Measurements from ENCODE around the gene TM9SF1. TPM values are rescaled to one million over a fixed set of nuclear protein-coding genes. Genes with fewer than 3 reads are reported as not detected.

Gene TM9SF1
- total and polyA plus RNA-seq, 2 of the 13 experiments (the other 11 are each of a cell fraction or from before 2014, with no cell fraction given): 83.2 to 110 TPM

DNA sequence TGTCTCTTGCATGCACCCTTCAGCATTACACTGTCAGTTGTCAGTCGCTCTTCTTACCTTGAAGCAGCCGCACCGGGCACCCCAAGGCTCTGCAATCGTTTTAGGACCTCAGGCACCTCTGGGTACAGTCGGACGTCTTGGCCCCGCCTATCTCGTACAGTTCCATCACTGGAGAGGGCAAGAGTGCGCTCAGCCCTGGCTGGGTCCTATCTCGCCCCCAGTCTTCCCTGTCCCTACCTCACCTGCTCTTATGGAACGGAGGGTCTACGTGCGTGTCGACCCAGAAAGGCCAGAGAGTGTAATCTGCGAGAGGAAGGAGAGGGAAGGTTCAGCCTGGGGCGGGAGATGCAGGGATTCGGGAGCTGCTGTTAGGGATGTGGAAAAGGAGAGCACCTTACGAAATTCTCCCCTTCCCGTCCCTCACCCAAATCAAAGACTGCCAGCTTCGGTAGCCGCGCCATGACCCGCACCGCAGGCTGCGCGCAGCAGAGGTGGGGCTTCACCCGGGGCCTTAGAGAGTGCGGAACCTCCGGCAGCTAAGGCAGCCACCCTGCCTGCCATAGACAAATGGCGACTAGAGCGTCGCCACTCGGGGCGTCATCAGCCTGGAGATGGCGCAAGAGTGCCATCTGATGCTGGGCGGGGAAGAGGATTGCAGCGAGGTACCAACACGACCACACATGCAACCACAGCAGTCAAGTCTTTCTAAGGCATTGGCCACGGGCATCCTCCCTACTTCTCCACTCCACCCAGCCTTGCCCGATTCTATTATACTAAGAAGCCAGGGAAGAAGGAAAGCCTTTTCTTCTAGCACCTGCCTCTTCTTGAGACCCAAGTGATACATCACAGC, 20.5 kb upstream of the TM9SF1 start, which contains the start of gene MDP1 (continued):
- TF ChIP-seq, protein P1, sequence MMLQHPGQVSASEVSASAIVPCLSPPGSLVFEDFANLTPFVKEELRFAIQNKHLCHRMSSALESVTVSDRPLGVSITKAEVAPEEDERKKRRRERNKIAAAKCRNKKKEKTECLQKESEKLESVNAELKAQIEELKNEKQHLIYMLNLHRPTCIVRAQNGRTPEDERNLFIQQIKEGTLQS (CRISPR knock-in tag; IDR thresholded peaks at IDR 0.05): peak; percentile 93
- TF ChIP-seq NFKB2 (CRISPR knock-in tag; IDR thresholded peaks at IDR 0.05; ENCODE audit: borderline replicate concordance): peak; percentile 99
- TF ChIP-seq ZNF792 (CRISPR knock-in tag; IDR thresholded peaks at IDR 0.05): peak; percentile 98
- TF ChIP-seq AGO2 (optimal IDR thresholded peaks at IDR 0.05; ENCODE audit: low read depth, low read length): peak; percentile 100
- TF ChIP-seq, protein P2, sequence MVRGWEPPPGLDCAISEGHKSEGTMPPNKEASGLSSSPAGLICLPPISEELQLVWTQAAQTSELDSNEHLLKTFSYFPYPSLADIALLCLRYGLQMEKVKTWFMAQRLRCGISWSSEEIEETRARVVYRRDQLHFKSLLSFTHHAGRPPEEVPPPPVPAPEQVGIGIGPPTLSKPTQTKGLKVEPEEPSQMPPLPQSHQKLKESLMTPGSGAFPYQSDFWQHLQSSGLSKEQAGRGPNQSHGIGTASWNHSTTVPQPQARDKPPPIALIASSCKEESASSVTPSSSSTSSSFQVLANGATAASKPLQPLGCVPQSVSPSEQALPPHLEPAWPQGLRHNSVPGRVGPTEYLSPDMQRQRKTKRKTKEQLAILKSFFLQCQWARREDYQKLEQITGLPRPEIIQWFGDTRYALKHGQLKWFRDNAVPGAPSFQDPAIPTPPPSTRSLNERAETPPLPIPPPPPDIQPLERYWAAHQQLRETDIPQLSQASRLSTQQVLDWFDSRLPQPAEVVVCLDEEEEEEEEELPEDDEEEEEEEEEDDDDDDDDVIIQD (CRISPR knock-in tag; IDR thresholded peaks at IDR 0.05; ENCODE audit: low read depth): peak; percentile 100
- no peak for TF ChIP-seq IKZF4 (CRISPR knock-in tag; IDR thresholded peaks at IDR 0.05; ENCODE audit: borderline replicate concordance, low read depth, not compliant biosample characterization)
- peak; percentile 98; the same call in 1 of the 2 replicates for TF ChIP-seq ZNF839 (CRISPR knock-in tag; IDR thresholded peaks at IDR 0.05; ENCODE audit: borderline replicate concordance)
- peak; percentile 64; the same call in 1 of the 2 replicates for TF ChIP-seq BHLHE40 (IDR thresholded peaks at IDR 0.05; ENCODE audit: low read length)
- TF ChIP-seq, protein P3, sequence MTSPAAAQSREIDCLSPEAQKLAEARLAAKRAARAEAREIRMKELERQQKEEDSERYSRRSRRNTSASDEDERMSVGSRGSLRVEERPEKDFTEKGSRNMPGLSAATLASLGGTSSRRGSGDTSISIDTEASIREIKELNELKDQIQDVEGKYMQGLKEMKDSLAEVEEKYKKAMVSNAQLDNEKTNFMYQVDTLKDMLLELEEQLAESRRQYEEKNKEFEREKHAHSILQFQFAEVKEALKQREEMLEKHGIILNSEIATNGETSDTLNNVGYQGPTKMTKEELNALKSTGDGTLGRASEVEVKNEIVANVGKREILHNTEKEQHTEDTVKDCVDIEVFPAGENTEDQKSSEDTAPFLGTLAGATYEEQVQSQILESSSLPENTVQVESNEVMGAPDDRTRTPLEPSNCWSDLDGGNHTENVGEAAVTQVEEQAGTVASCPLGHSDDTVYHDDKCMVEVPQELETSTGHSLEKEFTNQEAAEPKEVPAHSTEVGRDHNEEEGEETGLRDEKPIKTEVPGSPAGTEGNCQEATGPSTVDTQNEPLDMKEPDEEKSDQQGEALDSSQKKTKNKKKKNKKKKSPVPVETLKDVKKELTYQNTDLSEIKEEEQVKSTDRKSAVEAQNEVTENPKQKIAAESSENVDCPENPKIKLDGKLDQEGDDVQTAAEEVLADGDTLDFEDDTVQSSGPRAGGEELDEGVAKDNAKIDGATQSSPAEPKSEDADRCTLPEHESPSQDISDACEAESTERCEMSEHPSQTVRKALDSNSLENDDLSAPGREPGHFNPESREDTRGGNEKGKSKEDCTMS (CRISPR knock-in tag; conservative IDR thresholded peaks at IDR 0.05): peak; percentile 86; the same call in 1 of the 2 replicates
- TF ChIP-seq CEBPG (CRISPR knock-in tag; IDR thresholded peaks at IDR 0.05): peak; percentile 98
- TF ChIP-seq, protein P4, sequence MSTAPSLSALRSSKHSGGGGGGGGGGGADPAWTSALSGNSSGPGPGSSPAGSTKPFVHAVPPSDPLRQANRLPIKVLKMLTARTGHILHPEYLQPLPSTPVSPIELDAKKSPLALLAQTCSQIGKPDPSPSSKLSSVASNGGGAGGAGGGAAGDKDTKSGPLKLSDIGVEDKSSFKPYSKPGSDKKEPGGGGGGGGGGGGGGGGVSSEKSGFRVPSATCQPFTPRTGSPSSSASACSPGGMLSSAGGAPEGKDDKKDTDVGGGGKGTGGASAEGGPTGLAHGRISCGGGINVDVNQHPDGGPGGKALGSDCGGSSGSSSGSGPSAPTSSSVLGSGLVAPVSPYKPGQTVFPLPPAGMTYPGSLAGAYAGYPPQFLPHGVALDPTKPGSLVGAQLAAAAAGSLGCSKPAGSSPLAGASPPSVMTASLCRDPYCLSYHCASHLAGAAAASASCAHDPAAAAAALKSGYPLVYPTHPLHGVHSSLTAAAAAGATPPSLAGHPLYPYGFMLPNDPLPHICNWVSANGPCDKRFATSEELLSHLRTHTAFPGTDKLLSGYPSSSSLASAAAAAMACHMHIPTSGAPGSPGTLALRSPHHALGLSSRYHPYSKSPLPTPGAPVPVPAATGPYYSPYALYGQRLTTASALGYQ (CRISPR knock-in tag; IDR thresholded peaks at IDR 0.05): peak; percentile 76
- TF ChIP-seq FOXA1 (IDR thresholded peaks at IDR 0.05): no peak
- TF ChIP-seq FOXA1 (CRISPR knock-in tag; IDR thresholded peaks at IDR 0.05): peak; percentile 78
- TF ChIP-seq, protein P5, sequence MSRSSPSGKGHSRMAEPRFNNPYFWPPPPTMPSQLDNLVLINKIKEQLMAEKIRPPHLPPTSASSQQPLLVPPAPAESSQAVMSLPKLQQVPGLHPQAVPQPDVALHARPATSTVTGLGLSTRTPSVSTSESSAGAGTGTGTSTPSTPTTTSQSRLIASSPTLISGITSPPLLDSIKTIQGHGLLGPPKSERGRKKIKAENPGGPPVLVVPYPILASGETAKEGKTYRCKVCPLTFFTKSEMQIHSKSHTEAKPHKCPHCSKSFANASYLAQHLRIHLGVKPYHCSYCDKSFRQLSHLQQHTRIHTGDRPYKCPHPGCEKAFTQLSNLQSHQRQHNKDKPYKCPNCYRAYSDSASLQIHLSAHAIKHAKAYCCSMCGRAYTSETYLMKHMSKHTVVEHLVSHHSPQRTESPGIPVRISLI (CRISPR knock-in tag; IDR thresholded peaks at IDR 0.05; ENCODE audit: borderline replicate concordance): peak; percentile 67
- TF ChIP-seq SCMH1 (CRISPR knock-in tag; IDR thresholded peaks at IDR 0.05; ENCODE audit: borderline replicate concordance): no peak
- peak; percentile 99 for TF ChIP-seq MTA1 (CRISPR knock-in tag; IDR thresholded peaks at IDR 0.05; ENCODE audit: borderline replicate concordance)
- 0 out of 2 replicates have a peak, but pooled peaks have one; percentile 67 for TF ChIP-seq ZNF30 (CRISPR knock-in tag; IDR thresholded peaks at IDR 0.05)
- TF ChIP-seq, protein P6, sequence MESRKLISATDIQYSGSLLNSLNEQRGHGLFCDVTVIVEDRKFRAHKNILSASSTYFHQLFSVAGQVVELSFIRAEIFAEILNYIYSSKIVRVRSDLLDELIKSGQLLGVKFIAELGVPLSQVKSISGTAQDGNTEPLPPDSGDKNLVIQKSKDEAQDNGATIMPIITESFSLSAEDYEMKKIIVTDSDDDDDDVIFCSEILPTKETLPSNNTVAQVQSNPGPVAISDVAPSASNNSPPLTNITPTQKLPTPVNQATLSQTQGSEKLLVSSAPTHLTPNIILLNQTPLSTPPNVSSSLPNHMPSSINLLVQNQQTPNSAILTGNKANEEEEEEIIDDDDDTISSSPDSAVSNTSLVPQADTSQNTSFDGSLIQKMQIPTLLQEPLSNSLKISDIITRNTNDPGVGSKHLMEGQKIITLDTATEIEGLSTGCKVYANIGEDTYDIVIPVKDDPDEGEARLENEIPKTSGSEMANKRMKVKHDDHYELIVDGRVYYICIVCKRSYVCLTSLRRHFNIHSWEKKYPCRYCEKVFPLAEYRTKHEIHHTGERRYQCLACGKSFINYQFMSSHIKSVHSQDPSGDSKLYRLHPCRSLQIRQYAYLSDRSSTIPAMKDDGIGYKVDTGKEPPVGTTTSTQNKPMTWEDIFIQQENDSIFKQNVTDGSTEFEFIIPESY (CRISPR knock-in tag; IDR thresholded peaks at IDR 0.05): 0 out of 2 replicates have a peak, but pooled peaks have one; percentile 71
